Ammon's horn (tissue), 1 donor: Measurements from ENCODE around the gene TAF8.
"Not testable (repeated sequence)": the region's sequence is repeated elsewhere in the genome, so short reads cannot be mapped to it uniquely, and the experiment has no call there.

Source experiments
- DNase-seq: peaks from one replicate; pipeline ENCODE4 v3.0.0-alpha.2; 2016; ENCODE audit warnings: low spot score

Gene TAF8

GRCh38 chr6:42029062-42029685, 21.1 kb upstream of the TAF8 start:
- no peak for DNase-seq

- DNase-seq: no peak
Measured at GRCh38 chr6:42029881-42030280, 20.4 kb upstream of the TAF8 start.

GRCh38 chr6:42030585-42031506, 19.5 kb upstream of the TAF8 start:
- no peak for DNase-seq

- DNase-seq: no peak
Measured at GRCh38 chr6:42032366-42032765, 18.0 kb upstream of the TAF8 start.

- DNase-seq: not testable (repeated sequence)
Measured at GRCh38 chr6:42037669-42038068, 12.7 kb upstream of the TAF8 start.

GRCh38 chr6:42038163-42038562, 12.2 kb upstream of the TAF8 start:
- DNase-seq: no peak

GRCh38 chr6:42038811-42039408, 11.4 kb upstream of the TAF8 start:
- DNase-seq: no peak

- DNase-seq: no peak
Measured at GRCh38 chr6:42040856-42041480, 9.4 kb upstream of the TAF8 start.

- DNase-seq: no peak
Measured at GRCh38 chr6:42041481-42042053, 8.8 kb upstream of the TAF8 start.

- no peak for DNase-seq
Measured at GRCh38 chr6:42042108-42042507, 8.2 kb upstream of the TAF8 start.

- peak; percentile 92 for DNase-seq
Measured at GRCh38 chr6:42043787-42044475, 6.4 kb upstream of the TAF8 start.

- DNase-seq: peak; percentile 83
Measured at GRCh38 chr6:42045538-42046460, 4.5 kb upstream of the TAF8 start.

- DNase-seq: no peak
Measured at GRCh38 chr6:42046464-42047212, 3.7 kb upstream of the TAF8 start.

- DNase-seq: no peak
Measured at GRCh38 chr6:42047213-42047590, 3.1 kb upstream of the TAF8 start.

- DNase-seq: no peak
Measured at GRCh38 chr6:42047790-42048405, 2.4 kb upstream of the TAF8 start.

- DNase-seq: no peak
Measured at GRCh38 chr6:42049116-42049809, 1.1 kb upstream of the TAF8 start.

GRCh38 chr6:42049948-42050296, 402 bp upstream of the TAF8 start:
- no peak for DNase-seq

- no peak for DNase-seq
Measured at GRCh38 chr6:42051268-42051653, 937 bp downstream of the TAF8 start.

GRCh38 chr6:42053601-42054000, 3.3 kb downstream of the TAF8 start:
- no peak for DNase-seq
